HCT116 (cell line): ENCODE results near the gene IL1R2. TPM values are rescaled to one million over a fixed set of nuclear protein-coding genes. Genes with fewer than 3 reads are reported as not detected.

Source experiments
- ATAC-seq: fragments of 200-7000 bp; cut with Tn5 transposase; 2 replicates; pipeline ENCODE4 v1.9.1; 2020; ENCODE audit warnings: mild to moderate bottlenecking, moderate library complexity
- BruUV-seq: library from RNA; stranded (reverse); fragments of 400-500 nt; replicated peaks from 2 replicates; lab custom pipeline; 2021; lab: Mats Ljungman, UMichigan
- CTCF ChIA-PET: fragments of 300-600 bp; sonication (Branson Sonifier 250); formaldehyde crosslinking; loops from one replicate; lab custom pipeline; 2021; ENCODE audit warnings: antibody characterized with exemption; lab: Charles Lee
- POLR2A ChIA-PET: fragments of 300-600, 350-600 bp; sonication (Branson Sonifier 250); formaldehyde crosslinking; loops from one replicate; lab custom pipeline; 2021; ENCODE audit warnings: antibody characterized with exemption; lab: Charles Lee
- RAD21 ChIA-PET, 2 experiments: fragments of 300-600 bp; sonication (Branson Sonifier 250); formaldehyde crosslinking; loops; one replicate each; lab custom pipeline; 2023; ENCODE audit warnings: low total read pairs in 2 of 2; ENCODE audit not compliant: uncharacterized antibody in 2 of 2, unreplicated experiment in 2 of 2, low non-redundant PET in 1 of 2; lab: Charles Lee
- DNase-seq: peaks from one replicate; pipeline ENCODE4 v3.0.0-alpha.2; 2010; ENCODE audit warnings: low read depth, low spot score
- H2AFZ ChIP-seq: fragments of 200-600 bp; shearing (Covaris generic), sonication (generic); 2 replicates; pipeline ENCODE4 v1.6.1; 2017; ENCODE audit warnings: low read depth, mixed run types, mixed read lengths, antibody characterized with exemption, low read length; ENCODE audit not compliant: poor library complexity, severe bottlenecking
- H3K27ac ChIP-seq: 2 replicates; pipeline ENCODE4 v1.5.1; 2012; ENCODE audit warnings: low read depth, low read length
- H3K27me3 ChIP-seq: fragments of 200-600 bp; sonication (generic); 2 replicates; pipeline ENCODE4 v1.6.1; 2016; ENCODE audit warnings: mixed run types, low read length, mixed read lengths; ENCODE audit not compliant: insufficient read depth
- H3K36me3 ChIP-seq, 2 experiments: fragments of 200-500 bp in 1 of 2; fragments of 200-600 bp in 1 of 2; sonication (Bioruptor generic) in 1 of 2; sonication (generic) in 1 of 2; 2 replicates each; pipeline versions ENCODE4 v1.5.1 to v1.6.1; 2014 to 2016; ENCODE audit warnings: low read length in 2 of 2, inconsistent platforms in 1 of 2, mixed read lengths in 1 of 2, mixed run types in 1 of 2; ENCODE audit not compliant: insufficient read depth in 2 of 2, control insufficient read depth in 1 of 2
- H3K4me1 ChIP-seq, 2 experiments: fragments of 200-600 bp in 1 of 2; sonication (generic) in 1 of 2; 2 replicates each; pipeline versions ENCODE4 v1.5.1 to v1.6.1; 2012 to 2017; ENCODE audit warnings: low read length in 2 of 2, inconsistent platforms in 1 of 2, mild to moderate bottlenecking in 1 of 2, mixed read lengths in 1 of 2, mixed run types in 1 of 2, moderate library complexity in 1 of 2; ENCODE audit not compliant: insufficient read depth in 2 of 2, control insufficient read depth in 1 of 2
- H3K4me2 ChIP-seq: fragments of 200-600 bp; sonication (generic); 2 replicates; pipeline ENCODE4 v1.6.1; 2017; ENCODE audit warnings: mixed run types, low read length, mixed read lengths
- H3K4me3 ChIP-seq, 2 experiments: fragments of 200-600 bp in 1 of 2; sonication (generic) in 1 of 2; replicated peaks in 1 of 2; 2 replicates each; pipeline ENCODE4 v1.5.1; 2011 to 2016; ENCODE audit warnings: low read length in 2 of 2, control low read depth in 1 of 2, low read depth in 1 of 2, mild to moderate bottlenecking in 1 of 2, mixed read lengths in 1 of 2, mixed run types in 1 of 2
- H3K79me2 ChIP-seq: fragments of 200-600 bp; sonication (generic); 2 replicates; pipeline ENCODE4 v1.6.1; 2017; ENCODE audit warnings: mild to moderate bottlenecking, mixed run types, low read length, moderate library complexity, mixed read lengths; ENCODE audit not compliant: insufficient read depth
- H3K9ac ChIP-seq: fragments of 200-600 bp; sonication (generic); 2 replicates; pipeline ENCODE4 v1.6.1; 2016; ENCODE audit warnings: low read length, mixed read lengths
- H3K9me2 ChIP-seq: fragments of 200-600 bp; sonication (generic), shearing (Covaris generic); 2 replicates; pipeline ENCODE4 v1.6.1; 2017; ENCODE audit warnings: mixed run types, mild to moderate bottlenecking, moderate library complexity; ENCODE audit not compliant: insufficient read depth
- H3K9me3 ChIP-seq, 2 experiments: fragments of 200-500 bp in 1 of 2; fragments of 200-600 bp in 1 of 2; sonication (Bioruptor generic) in 1 of 2; sonication (generic) in 1 of 2; 2 replicates each; pipeline ENCODE4 v1.6.1; 2014 to 2017; ENCODE audit warnings: low read length in 2 of 2, mixed read lengths in 2 of 2, inconsistent platforms in 1 of 2, low read depth in 1 of 2, mild to moderate bottlenecking in 1 of 2, mixed run types in 1 of 2, moderate library complexity in 1 of 2; ENCODE audit not compliant: control insufficient read depth in 1 of 2, insufficient read depth in 1 of 2
- H4K20me1 ChIP-seq: fragments of 200-600 bp; sonication (generic), shearing (Covaris generic); 2 replicates; pipeline ENCODE4 v1.6.1; 2017; ENCODE audit warnings: mixed run types, mild to moderate bottlenecking, moderate library complexity; ENCODE audit not compliant: insufficient read depth
- CBX3 ChIP-seq: IDR thresholded peaks from 2 replicates; pipeline ENCODE4 v1.6.1; 2012; ENCODE audit warnings: low read depth
- ELF1 ChIP-seq: IDR thresholded peaks from 2 replicates; pipeline ENCODE4 v1.6.1; 2012; ENCODE audit warnings: low read depth, borderline replicate concordance
- EZH2phosphoT487 ChIP-seq: fragments of 200-600 bp; IDR thresholded peaks from 2 replicates; pipeline ENCODE4 v1.6.1; 2018; ENCODE audit warnings: antibody characterized with exemption, borderline replicate concordance
- JUND ChIP-seq: IDR thresholded peaks from 2 replicates; pipeline ENCODE4 v1.6.1; 2012
- POLR2AphosphoS5 ChIP-seq: IDR thresholded peaks from 2 replicates; pipeline ENCODE4 v1.6.1; 2011; ENCODE audit warnings: mild to moderate bottlenecking, low read depth, low read length, moderate library complexity
- TCF7L2 ChIP-seq: IDR thresholded peaks from 2 replicates; pipeline ENCODE4 v1.7.0; 2011; ENCODE audit warnings: borderline replicate concordance, inconsistent platforms; ENCODE audit not compliant: insufficient read depth, insufficient read length; ENCODE audit errors: extremely low read depth
- YY1 ChIP-seq: IDR thresholded peaks from 2 replicates; pipeline ENCODE4 v1.6.1; 2011; ENCODE audit warnings: low read length, low read depth, moderate library complexity, mild to moderate bottlenecking; ENCODE audit not compliant: insufficient replicate concordance; ENCODE audit errors: extremely low read depth
- ZFX ChIP-seq: fragments of 450-650 bp; IDR thresholded peaks from 2 replicates; pipeline ENCODE4 v1.6.1; 2017
- ZNF274 ChIP-seq: fragments of 200-500 bp; sonication (Bioruptor generic); IDR thresholded peaks from 2 replicates; pipeline ENCODE4 v1.6.1; 2014; ENCODE audit warnings: mild to moderate bottlenecking, low read depth, low read length, inconsistent platforms
- intact Hi-C: fragments of 100-400 bp; cut with micrococcal nuclease; formaldehyde crosslinking; loops from 2 replicates; pipeline ENCODE4 v1.10.0; 2022
- total RNA-seq: library from RNA; stranded (reverse); gene quantifications from one replicate; pipeline ENCODE4 v1.2.1, GENCODE V29; 2021; ENCODE audit not compliant: unreplicated experiment
- TF ChIP-seq, protein P1 (sequence below): IDR thresholded peaks from 2 replicates; pipeline ENCODE4 v1.6.1; 2012
- TF ChIP-seq, protein P2 (sequence below): IDR thresholded peaks from 2 replicates; pipeline ENCODE4 v1.6.1; 2011; ENCODE audit warnings: mild to moderate bottlenecking, low read length, moderate library complexity; ENCODE audit not compliant: insufficient replicate concordance; ENCODE audit errors: extremely low read depth

Gene IL1R2
- total RNA-seq, 1 experiment from 2014 or later = 0.52 TPM

DNA sequence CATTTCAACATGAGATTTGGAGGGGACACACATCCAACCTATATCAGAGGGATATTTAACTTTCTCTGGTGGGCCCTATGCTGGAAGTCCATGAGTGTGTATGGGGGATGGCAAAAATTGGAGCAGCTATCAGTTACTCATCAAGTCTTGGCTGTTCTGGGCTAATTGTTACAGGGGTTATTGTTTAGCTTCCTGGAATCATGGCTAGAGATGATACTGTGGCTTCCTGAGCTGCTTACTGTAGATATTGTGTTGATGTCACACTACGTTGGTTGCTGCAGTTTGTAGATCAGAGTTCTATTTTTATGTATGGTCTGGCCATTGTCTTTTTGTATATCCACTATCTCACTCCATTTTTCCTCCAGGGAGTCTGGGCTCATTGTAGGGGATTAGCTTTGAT, 20.9 kb upstream of the IL1R2 start:
- no peak overlapping the region for H3K4me2 ChIP-seq
- ATAC-seq (no peak), DNase-seq (no peak)
- no peak overlapping the region for H3K9ac ChIP-seq
- TF ChIP-seq YY1 = no peak
- TF ChIP-seq, protein P1, sequence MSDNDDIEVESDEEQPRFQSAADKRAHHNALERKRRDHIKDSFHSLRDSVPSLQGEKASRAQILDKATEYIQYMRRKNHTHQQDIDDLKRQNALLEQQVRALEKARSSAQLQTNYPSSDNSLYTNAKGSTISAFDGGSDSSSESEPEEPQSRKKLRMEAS = no peak
- TF ChIP-seq ZNF274 = no peak
- TF ChIP-seq, protein P2, sequence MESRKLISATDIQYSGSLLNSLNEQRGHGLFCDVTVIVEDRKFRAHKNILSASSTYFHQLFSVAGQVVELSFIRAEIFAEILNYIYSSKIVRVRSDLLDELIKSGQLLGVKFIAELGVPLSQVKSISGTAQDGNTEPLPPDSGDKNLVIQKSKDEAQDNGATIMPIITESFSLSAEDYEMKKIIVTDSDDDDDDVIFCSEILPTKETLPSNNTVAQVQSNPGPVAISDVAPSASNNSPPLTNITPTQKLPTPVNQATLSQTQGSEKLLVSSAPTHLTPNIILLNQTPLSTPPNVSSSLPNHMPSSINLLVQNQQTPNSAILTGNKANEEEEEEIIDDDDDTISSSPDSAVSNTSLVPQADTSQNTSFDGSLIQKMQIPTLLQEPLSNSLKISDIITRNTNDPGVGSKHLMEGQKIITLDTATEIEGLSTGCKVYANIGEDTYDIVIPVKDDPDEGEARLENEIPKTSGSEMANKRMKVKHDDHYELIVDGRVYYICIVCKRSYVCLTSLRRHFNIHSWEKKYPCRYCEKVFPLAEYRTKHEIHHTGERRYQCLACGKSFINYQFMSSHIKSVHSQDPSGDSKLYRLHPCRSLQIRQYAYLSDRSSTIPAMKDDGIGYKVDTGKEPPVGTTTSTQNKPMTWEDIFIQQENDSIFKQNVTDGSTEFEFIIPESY = no peak
- TF ChIP-seq ZFX = no peak
- no peak for TF ChIP-seq TCF7L2
- no peak for TF ChIP-seq JUND
- no peak for TF ChIP-seq ELF1
- no peak for TF ChIP-seq EZH2phosphoT487
- no peak for TF ChIP-seq POLR2AphosphoS5
- TF ChIP-seq CBX3 = no peak
- TF ChIP-seq, all 23 proteins: peak for 0
- Histone ChIP-seq H3K4me3 (no peak overlapping the region), H2AFZ (no peak overlapping the region), H3K9me3 (no peaks in the 10 kb centered on the region), H3K27me3 (no peaks in the 10 kb centered on the region), H3K27ac (no peak overlapping the region), H3K4me1 (no peaks in the 10 kb centered on the region), H3K36me3 (no peaks in the 10 kb centered on the region), H3K79me2 (no peaks in the 10 kb centered on the region), H4K20me1 (no peaks in the 10 kb centered on the region), H3K9me2 (no peaks in the 10 kb centered on the region)
- ChIA-PET RAD21 (no interaction called here), POLR2A (no interaction called here), CTCF (no interaction called here)
- intact Hi-C loops = no loop called here
- no TSS peak for BruUV-seq
